Measurements from ENCODE around the gene GSAP. TPM values are rescaled to one million over a fixed set of nuclear protein-coding genes. Genes with fewer than 3 reads are reported as not detected.
"Not testable (repeated sequence)": the region's sequence is repeated elsewhere in the genome, so short reads cannot be mapped to it uniquely, and the experiment has no call there.

The GSAP gene
- total RNA-seq, 1 donor from 2014 or later = 24.3 TPM

DNA sequence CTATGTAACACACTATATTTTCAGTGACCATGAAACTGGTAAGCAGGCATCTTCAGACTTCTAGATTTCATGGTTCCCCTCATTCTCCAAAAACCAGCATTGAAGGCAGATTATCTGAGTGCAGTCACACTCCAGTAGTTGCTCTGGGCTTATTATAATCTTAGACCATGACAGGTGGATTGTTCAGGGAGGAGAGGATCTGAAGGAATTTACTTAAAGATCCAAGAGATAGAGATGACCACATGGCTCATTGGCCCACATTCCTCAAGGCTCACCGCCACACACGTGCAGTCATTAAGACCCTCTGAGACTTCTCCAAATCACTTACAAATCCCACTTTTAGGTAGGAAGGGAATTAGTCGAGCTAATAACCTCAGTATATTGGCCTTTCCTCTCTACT is 55.2 kb downstream of the GSAP start:
- DNase-seq (ENCODE audit: low spot score) = no peak
- ATAC-seq = no peak

GRCh38 chr7:77360104-77360503 is 56.0 kb downstream of the GSAP start:
- ATAC-seq (peak; percentile 45), DNase-seq (ENCODE audit: low spot score) (no peak)

DNA sequence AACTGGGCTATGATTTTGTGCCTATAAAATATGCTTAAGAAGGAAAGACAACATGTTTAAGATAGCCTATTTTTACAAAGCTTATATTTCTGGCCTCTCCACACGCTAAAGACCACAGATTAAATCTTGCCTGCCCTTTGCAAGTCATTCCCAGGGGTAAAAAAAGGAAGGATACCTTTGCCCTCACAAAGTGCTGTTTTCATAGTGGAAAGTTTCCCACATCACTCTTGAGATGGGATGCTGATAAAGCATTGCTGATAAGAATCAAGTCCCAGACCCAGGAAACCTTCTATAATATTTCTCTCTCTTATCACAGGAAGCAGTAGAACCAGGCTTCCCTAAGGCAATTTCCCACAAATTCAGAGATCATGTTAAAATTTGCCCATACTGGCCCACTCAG is 56.5 kb downstream of the GSAP start:
- ATAC-seq = no peak
- no peak for DNase-seq (ENCODE audit: low spot score)

DNA sequence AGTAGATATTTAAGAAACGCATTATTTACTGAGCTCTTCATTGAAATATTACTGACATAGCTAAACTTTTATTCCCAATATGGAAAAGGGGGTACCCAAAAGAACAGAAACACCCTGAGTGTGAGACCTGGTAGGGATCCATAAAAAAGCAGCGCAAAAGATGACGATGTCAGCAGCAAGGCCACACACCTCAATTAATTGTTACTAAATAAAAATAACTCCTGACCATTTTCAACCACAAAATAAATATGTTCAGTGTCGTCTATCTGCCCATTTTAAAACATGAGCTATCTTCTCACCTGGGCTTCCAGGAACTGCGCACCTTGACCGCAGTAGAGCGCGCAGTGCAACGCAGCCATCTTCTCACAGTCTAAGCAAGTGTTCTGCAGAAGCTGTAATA is 61.2 kb downstream of the GSAP start:
- ATAC-seq = no peak

DNA sequence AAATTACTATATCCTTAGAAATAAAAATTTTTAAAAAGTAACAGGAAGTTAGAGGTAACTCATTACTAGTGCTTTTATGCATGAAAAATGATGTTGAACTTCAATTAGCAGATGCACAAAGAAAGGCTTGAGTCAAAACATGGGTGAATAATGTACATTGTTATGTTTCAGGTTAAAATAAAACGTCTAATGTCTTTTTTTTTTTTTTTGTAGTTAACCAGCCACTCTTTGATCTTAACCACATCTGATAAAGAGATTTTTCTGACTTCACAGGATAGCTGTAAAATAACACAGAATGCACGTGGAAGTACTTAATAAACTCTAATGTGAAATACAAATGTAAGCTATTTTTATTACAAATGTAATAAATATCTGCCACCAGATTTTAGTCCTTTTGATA is 61.7 kb downstream of the GSAP start:
- DNase-seq (ENCODE audit: low spot score) = no peak
- ATAC-seq = no peak

More for the DNA sequence above, 61.2 kb downstream of the GSAP start:
- no peak for DNase-seq (ENCODE audit: low spot score)

DNA sequence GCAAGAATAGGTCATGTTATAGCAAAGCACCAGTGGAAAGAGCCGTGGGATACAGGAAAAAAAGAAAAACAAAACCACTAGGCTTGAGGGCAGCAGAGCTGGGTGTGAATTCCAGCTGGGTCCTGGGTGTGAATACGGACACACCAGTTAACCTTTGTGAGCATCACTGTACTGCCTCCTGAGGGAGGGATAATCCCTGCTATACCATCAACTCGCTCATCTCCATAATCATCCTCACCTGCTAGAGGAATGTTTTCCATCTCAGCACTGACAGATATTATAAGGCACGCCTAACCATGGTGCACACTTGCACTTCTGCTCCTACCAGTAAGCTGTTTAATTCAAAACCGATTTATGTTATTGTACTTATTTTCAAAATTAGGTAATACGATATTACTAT is 62.2 kb downstream of the GSAP start:
- ATAC-seq (no peak), DNase-seq (ENCODE audit: low spot score) (no peak)

GRCh38 chr7:77353407-77353721 is 62.8 kb downstream of the GSAP start:
- no peak for DNase-seq (ENCODE audit: low spot score)
- ATAC-seq = no peak

DNA sequence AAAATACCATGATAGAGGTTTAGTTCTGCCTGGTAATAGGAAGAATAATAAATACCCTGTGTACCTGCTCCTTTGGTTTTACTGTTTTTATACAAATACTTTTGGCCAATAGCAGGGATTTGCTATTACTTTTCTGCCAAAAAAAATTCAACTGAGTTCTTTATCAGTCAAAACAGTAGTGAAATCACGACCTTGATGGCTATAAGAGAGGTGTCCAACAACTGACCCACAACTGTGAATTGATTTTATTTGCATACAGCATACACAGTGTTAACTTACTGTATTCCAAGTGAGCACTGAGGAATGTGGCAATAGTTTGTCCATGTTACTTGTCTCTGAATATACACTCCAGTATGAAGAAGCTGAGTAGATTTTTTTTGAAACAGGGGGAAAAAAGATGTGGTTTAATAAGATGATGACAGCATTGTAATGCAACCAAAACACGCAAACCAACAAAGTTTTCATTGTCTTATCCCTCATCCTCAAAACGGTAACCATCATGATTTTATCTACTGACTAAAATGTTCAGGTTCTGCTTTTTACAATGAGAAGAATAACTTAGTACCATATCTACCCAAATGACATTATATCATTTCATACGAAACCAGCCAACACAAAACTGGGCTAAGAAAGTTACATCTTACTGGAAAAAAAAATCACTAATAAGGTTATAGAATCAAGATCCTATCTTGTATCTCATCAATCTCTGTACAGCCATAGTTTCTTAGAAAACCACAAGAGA is 63.3 kb downstream of the GSAP start:
- DNase-seq (ENCODE audit: low spot score) (no peak), ATAC-seq (no peak)

DNA sequence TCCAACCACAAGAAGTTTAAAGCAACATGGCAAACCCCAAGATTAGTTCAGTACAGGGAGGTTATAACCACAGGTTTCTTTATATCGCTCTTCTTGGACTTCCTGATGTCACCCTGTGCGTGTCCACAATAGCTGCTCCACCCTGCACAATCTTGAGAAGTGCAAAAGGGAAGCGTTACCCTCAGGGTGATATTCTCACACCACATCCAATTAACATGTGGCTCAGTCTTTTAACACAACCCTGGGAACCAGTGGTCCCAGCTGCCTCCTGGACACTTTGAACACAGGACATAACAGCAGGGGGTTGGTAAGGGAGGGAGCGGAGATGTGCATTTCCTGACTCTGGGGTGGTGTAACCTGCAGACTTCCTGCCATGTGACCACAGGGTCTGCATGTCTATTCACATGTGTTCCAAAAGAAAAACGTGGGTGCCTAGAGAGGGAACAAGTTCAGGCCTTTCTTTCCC is 64.6 kb downstream of the GSAP start:
- ATAC-seq (peak; percentile 57), DNase-seq (ENCODE audit: low spot score) (no peak)

DNA sequence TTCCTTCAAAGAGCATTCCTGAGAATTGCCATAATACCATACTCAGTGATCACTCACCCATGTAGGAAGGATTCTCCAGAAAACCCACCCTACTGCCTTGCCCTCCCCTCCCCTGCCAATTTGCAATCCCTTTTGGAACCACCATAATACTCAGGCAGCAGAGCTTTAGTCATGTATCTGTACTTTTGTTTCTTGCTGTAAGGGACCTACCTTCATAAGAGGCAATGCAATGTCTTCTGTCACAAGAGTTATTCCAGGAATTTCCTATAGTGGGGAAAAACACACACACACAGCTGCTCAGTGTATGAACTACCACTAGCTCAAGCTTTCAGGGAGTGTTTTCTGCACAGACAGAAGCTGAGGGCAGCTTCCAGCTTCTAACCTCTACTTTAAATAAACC is 67.0 kb downstream of the GSAP start:
- no peak for DNase-seq (ENCODE audit: low spot score)
- no peak for ATAC-seq

GRCh38 chr7:77348371-77348813 is 67.8 kb downstream of the GSAP start:
- ATAC-seq = no peak

GRCh38 chr7:77346441-77346840 is 69.7 kb downstream of the GSAP start:
- DNase-seq (ENCODE audit: low spot score) (no peak), ATAC-seq (no peak)

More at GRCh38 chr7:77348371-77348813, 67.8 kb downstream of the GSAP start:
- no peak for DNase-seq (ENCODE audit: low spot score)

GRCh38 chr7:77345426-77345825 is 70.7 kb downstream of the GSAP start:
- ATAC-seq; DNase-seq (ENCODE audit: low spot score): not testable (repeated sequence)

DNA sequence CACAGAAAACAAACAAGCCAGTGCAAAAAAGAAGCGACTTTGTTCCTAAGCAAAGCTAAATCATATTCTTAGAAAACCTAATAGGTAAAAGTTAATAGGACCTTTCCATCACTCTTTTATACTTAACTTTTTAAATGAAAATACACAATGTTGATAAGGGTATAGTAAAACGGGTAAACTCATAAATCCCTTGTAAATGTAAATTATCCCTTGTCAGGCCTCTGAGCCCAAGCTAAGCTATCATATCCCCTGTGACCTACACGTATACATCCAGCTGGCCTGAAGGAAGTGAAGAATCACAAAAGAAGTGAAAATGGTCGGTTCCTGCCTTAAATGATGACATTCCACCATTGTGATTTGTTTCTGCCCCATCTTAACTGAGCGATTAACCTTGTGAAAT is 76.4 kb downstream of the GSAP start:
- no peak for DNase-seq (ENCODE audit: low spot score)
- ATAC-seq = no peak

DNA sequence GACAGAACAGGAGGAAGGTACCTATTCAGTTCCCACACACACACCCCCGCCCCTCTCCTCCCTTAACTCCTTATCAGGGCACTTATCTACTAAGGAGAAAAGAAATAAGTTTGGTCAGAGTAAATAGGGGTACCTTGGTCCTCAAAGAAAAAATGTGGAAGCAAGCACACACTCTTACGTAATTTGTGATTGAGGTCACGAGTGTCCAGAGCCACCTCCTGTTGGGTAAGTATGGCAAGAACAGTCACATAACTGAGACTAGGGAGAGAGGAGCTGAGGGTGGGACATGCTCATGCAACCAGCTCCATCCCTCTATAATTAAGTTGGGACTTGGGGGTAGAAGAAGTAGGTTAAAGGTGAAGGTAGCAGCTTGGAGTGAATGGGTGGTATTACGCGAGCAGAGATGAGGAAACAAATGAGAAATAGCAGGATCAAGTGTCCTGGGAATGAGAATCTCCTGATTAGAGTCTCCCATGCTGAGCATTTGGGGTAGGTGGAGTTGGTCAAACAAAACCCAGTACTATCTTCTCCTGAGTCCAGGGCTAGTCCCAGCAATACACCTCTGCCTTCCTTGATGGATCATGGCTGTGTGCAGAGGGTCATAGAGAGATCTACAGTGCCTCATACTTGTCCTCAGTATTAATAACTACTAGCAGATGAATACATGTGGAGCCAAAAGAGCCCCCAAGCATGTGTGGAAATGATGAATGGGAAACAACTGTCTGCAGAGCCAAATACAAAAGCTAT is 77.1 kb downstream of the GSAP start:
- ATAC-seq = peak; percentile 65
- no peak for DNase-seq (ENCODE audit: low spot score)

GRCh38 chr7:77338260-77338659 is 77.9 kb downstream of the GSAP start:
- no peak for ATAC-seq
- no peak for DNase-seq (ENCODE audit: low spot score)

- DNase-seq (ENCODE audit: low spot score) = no peak
- no peak for ATAC-seq
These were observed 78.6 kb downstream of the GSAP start for GRCh38 chr7:77337456-77337990.

GRCh38 chr7:77335581-77335980 is 80.6 kb downstream of the GSAP start:
- ATAC-seq = no peak
- DNase-seq (ENCODE audit: low spot score) = no peak

GRCh38 chr7:77334039-77334438 is 82.1 kb downstream of the GSAP start:
- not testable (repeated sequence) for DNase-seq (ENCODE audit: low spot score); ATAC-seq

DNA sequence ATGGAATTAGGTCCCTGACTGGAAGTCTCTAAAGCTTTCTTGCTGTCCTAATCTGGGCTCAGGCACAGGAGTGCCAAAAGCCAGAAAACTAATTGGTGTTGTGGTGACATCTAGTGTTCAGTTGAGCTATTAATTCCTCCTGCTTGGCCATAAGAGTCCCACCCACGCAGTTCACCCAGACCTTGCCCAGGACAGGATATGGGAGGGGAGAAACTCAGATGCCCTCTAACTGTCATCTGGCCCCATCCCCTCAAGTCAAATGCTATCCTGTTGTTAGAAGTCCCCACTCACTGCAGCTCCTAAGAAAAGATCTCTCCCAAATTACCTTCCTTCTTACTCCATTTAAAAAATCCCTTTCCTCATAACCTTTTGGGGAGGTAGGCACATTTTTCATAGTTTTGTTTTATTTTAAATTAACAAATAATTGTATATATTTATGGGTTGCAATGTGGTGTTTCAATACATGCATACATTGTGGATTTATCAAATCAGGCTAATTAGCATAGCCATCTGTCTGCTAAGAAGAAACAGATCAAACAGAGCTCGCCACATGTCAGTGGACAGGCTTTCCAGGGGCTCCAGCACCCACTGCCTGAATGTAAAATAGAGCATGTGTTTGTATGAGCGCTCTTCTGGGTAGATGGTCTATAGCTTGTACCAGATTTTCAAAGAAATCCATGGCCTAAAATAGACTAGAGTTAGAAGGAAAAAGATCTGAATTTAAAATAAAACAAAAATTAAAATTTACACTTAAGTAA is 84.0 kb downstream of the GSAP start:
- DNase-seq (ENCODE audit: low spot score) (peak; percentile 67), ATAC-seq (peak; percentile 98)

GRCh38 chr7:77330169-77330882 is 85.8 kb downstream of the GSAP start:
- no peak for ATAC-seq
- no peak for DNase-seq (ENCODE audit: low spot score)
